RPMI7951 (cell line): ENCODE data around the gene PRTFDC1. TPM values are rescaled to one million over a fixed set of nuclear protein-coding genes. Genes with fewer than 3 reads are reported as not detected.
A peak's percentile ranks its signal among the peaks of the same experiment; 100 is the strongest.

Experiments
- DNase-seq: peaks from one replicate; pipeline ENCODE4 v3.0.0-alpha.2; 2012; ENCODE audit warnings: low read depth
- total RNA-seq: library from RNA; depleted of rRNA; stranded (reverse); fragments of >200 nt; shearing (Covaris generic); gene quantifications from 2 replicates; pipeline ENCODE4 v1.2.3, GENCODE V29; 2014

The PRTFDC1 gene
- total RNA-seq, 1 experiment from 2014 or later: not detected

DNA sequence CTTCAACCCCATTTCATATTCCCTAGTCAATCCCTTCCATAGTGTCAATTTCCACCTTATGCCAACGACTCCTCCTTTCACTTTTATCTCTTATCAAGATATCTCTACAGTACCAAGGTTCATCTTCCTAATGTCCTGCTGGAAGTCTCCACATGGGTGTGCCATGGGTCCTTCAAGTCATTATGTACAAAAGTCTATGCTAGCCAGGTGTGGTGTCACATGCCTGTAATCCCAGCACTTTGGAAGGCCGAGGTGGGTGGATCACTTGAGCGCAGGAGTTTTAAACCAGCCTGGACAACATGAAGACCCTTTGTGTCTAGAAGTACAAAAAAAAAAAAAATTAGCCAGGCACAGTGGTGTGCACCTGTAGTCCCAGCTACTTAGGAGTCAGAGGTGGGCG is 47.6 kb downstream of the PRTFDC1 start:
- DNase-seq: no peak

DNA sequence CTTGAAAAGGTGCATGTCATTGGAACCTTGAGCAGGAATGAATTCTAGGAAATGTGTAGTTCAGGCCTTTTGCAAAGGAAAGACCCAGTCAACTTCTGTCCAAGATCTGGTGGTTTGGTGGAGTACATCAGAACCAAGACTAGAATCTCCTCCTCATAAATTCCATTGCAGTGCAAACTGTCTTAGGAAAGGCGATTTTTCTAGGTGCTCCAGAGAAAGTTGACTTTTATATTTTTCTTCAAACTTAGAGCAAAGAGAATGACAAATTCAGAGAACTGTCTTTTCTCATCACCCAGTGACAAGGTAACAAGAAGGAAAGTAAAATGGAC is 50.0 kb downstream of the PRTFDC1 start:
- no peak for DNase-seq

DNA sequence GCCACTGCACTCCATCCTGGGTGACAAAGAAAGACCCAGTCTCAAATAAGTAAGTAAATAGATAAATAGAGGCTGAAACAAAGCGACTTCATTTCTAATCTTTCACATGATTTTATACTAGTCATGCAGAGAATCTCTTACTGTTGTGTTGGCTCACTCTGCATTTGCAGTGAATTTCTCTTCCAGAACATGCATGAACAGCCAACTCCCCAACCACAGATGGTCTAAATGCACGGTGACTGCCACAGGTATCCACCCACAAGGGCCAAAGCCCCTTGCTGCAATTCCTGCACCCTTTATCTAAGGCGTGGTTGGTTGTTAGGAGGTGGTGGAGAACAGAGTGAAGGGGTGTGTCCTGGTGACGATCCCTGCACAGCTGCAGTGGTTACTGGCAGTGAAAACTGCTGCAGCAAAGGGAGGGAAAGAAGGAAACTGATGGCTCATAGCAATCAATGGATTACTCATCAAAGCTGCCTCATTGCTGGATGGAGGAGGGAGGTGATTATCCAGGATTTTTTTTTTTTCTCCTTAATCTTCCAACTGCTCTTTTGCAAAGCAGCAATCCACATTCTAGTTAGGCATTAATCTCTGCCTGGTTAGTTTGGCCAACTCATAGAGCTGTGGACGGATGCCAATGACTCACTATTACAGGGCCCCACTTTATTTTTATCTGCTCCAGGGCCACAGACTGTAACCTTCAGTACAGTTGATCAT is 50.6 kb downstream of the PRTFDC1 start:
- DNase-seq: peak; percentile 98

DNA sequence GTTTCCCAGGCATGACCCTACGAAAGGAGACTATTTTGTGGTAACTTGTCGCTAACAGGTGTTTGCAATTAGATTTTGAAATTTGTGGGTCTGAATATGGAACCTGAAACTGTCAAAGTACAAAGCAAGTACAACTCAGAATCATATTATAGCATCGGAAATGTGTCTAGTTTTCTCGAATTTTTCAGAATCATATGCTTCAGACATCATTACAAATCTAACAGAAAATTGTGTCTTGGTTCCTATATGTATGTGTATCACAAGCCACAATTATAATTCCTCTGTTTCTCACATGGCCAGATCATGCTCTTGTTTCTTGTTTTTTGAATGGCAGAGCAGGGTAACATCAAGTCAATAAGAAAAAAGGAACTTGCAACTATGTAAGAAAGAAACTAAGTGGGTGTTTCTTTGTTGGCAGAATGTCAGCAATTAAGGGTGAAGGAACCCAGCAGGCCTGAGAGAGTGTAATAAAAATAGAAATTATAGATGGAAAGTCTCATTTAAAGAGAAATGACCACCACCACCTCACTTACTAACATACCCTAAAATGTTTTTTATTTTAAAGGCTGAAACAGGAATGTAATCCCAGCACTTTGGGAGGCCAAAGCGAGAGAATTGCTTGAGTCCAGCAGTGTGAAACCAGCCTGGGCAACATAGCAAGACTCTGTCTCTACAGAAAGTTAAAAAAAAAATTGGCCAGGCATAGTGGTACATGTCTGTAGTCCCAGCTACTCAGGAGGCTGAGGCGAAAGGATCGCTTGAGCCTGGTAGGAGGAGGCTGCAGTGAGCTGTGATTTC is 51.3 kb downstream of the PRTFDC1 start:
- peak; percentile 42 for DNase-seq

DNA sequence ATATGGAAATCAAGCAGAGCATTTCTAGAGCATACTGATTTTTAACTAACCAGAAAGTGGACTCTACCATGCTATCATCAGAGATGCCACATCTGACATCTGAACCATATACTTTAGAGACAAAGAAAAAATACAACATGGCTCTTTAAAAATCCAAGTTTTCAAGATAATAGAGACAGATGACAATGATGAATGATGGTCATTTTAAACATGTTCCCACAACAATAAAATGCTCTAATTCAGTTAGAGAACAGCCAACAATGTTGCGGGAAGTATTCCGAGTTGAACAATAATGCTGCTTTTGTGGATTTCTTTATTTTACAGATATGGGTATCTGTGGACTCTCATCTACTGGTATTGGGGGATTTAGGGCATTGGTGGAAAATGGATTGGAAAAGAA is 52.8 kb downstream of the PRTFDC1 start:
- DNase-seq: no peak

DNA sequence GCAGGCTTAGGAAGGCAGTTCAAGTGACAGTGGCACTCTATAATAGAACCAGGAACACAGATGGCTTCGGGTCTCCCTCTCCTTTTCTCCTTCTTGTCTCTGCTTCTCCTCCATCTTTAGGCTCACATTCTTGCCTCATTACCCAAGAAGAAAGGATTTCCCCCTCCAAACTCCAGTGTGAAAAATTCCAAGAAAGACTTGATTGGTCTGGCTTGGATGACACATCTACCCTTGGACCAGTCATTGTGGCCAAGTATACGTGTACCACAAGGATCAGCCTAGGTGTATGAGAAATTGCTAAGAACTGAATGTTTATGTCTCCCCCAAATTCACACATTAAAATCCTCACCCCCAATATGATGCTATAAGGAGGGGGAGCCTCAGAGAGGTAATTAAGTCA is 53.9 kb downstream of the PRTFDC1 start:
- peak; percentile 51 for DNase-seq

DNA sequence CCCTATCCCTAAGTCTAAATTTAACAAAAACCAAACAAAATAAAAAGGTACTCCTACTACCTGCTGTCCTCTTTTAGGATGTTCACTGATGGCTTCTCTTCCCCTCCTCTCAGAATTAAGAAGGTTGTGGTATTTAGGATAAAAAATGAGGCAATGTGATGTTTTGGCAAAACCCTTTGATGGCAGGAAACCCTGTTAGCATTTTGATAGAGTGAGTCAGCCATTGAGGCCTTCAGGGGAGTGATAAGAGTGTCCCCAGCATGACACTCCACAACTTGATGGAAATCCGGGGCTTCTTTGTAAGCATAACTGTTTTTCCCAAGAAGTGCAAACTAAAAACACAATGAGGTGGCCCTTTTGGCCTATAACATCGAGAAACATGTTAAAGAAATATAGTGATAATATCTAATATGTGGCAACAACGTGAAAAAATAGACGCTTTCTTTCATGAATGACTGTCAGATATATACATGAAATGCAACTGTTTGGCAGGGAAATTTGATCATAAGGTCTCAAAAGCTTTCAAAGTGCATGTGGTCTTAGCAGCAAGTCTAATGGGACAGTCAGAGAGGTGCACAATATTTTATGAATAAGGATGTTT is 55.0 kb downstream of the PRTFDC1 start:
- DNase-seq: peak; percentile 89

DNA sequence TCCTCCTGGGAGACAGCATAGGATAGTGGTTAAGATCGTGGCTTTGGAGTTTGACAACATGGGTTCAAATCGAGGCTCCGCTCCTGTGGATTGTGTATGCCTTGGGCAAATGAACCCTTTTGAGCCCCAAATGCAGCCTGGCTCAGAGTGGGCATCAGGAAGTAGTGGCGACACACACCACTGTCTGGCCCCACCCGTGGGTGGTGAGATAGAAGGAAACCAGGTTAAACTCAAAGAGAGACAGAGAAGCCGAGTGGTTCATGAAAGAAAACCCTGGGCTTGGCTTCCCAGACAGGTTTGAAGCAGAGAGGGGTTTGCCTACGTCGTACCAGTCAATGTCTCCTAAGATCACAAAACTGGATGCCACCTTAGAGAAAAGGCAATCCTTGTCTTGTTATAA is 57.7 kb downstream of the PRTFDC1 start:
- no peak for DNase-seq

DNA sequence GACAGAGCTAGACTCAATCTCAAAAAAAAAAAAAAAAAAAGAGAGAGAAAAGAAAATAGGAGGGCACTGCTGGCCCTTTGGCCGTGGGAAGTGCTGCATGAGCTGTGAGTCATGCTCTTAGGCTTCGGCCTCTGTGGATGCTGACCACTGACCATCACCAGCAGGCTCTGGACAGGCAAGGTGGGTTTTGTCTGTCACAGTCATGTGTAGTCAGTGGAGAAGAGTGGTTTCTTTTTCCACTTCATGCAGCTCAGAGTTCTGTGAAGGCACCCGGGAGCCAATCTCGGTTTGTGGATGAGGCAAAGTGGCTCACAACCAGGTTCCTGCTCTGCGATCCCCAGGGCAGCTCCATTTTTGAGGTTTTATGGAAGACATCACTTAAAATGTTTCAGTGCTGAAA is 58.1 kb downstream of the PRTFDC1 start:
- peak; percentile 99 for DNase-seq

DNA sequence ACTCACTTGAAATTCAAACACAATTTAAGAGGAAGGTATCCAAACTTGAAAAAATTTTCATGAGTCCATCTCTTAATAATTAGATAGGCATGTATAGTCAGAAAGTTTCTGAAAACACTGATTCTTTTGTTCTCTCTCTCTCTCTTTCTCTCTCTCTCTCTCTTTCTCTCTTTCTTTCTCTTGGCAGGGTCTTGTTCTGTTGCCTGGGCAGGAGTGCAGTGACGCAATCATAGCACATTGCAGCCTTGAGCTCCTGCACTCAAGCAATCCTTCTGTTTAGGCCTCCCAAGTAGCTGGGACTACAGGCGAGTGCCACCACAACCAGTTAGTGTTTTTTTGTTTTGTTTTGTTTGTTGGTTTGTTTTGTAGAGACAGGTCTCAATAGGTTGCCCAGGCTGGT is 59.3 kb downstream of the PRTFDC1 start:
- DNase-seq: peak; percentile 17

DNA sequence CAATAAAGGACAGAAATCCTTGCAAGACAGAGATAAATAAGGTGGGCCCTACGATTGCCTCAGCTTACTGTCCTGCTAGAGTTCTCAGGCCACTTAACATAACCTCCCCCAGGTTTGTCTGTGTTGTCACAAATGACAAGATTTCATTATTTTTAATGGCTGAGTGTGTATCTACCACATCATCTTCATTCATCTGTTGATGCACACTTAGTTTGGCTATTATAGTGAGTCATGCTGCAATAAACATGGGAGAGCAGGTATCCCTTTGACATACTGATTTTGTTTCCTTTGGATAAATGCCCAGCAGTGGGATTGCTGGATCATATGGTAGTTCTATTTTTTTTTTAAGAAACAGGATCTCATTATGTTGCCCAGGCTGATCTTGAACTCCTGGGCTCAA is 60.6 kb downstream of the PRTFDC1 start:
- DNase-seq: peak; percentile 95

DNA sequence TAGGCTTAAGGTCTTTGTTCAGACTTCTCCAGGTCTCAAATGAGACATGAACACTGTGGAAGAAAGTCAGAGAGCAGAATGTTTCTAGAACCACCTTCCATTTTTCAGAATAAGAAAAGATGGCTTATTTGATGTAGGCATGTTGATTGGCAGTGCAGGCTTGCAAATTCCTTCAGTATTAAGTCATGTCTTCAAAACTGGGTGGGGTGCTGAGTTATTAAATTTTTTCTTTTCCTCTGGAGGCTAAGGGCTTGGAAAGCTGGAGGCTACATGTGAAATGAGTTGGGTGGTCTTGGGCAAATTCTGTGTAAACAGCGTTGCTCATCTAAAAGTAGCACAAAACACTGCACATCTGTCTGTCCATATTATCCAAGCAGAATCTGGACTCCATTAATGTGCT is 62.8 kb downstream of the PRTFDC1 start:
- no peak for DNase-seq

DNA sequence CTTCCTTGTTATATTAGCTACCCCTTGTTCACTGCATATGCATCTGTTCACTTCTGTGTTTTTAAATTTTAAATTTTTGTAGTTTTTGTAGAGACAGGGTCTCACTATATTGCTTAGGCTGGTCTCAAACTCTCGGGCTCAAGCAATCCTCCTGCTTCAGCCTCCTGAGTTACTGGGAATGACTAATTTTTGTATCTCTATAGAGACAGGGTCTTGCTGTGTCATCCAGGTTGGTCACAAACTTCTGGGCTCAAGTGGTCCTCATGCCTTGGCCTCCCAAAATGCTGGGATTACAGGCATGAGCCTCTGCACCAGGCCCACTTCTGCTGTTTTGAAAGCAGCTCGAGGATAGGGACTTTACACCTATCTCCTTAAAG is 64.6 kb downstream of the PRTFDC1 start:
- no peak for DNase-seq

DNA sequence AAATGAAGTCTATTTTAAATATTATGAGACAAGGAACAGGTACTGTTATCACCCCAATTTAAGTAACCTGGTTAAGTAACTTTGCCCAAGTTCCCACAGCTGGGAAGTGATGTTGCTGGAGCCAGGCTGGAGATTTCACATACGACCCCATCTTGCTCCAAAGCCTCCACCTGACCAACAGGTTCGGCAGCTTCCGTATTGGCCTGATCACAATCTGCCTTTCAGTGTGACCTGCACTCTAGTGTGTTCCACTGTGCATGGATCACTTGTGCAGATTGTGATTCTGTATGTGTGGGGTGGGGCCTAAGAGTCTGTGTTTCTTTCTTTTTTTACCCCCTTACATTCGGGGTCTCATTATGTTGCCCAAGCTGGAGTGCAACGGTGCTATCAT is 66.1 kb downstream of the PRTFDC1 start:
- DNase-seq: no peak

DNA sequence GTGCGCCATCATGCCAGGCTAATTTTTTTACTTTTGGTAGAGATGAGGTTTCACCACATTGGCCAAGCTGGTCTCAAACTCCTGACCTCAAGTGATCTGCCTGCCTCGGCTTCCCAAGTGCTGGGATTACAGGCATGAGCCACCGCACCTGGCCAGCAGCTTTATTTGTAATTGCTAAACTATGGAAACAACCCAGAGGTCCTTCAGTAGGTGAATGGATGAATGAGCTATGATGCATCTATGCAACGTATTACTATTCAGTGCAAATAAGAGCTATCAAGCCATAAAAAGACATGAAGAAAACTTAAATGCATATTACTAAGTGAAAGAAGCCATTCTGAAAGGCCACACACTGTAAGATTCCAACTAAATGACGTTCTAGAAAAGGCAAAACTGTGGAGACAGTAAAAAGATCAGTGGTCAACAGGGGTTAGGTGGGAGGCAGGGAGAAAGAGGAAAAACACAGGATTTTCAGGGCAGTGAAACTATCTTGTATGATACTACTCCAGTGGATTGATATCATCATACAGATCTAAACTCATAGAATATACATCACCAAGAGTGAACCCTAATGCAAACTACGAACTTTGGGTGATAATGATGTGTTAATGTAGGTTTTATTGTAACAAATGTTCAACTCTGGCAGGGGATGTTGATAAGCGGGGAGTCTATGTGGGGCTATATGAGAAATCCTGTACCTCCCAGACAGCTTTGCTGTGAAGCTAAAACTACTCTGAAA is 66.7 kb downstream of the PRTFDC1 start:
- DNase-seq: no peak

DNA sequence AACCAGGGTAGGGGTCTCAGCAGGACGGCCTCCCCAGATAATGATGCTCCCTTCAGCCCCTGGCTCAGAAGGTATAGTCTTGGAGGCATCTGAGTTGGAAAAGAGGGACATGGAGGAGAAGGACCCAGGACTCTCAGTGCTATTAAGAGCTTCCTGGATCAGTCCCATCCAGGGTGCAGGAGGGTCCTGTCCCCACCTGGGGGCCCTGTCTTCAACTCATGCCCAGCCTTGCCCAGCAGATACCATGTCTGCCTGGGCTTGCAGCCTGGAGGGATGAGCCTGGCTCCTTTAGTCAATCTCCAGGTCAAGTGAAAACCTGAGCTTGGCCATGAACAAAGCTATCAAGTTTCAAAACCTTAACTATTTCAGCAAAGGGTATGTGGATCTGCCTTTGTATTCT is 67.6 kb downstream of the PRTFDC1 start:
- no peak for DNase-seq

DNA sequence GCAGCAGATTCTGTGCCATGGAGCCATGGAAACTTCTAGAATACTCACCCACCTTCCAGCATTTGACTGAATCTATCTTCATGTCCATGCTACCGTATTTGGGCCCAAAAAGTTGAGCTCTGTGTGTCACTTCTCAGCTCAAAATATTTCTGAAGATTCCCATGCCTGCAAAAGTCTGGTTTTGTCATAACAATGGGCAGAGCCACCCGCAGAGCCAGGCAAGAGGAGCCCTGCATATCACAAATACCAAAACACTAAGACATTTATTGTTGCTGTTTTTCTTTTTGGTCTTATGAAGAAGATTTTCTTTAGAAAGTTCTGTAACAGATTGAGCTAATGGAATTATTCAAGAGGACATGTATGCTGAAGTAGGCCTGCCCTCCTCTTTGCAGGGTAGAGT is 68.1 kb downstream of the PRTFDC1 start:
- no peak for DNase-seq

DNA sequence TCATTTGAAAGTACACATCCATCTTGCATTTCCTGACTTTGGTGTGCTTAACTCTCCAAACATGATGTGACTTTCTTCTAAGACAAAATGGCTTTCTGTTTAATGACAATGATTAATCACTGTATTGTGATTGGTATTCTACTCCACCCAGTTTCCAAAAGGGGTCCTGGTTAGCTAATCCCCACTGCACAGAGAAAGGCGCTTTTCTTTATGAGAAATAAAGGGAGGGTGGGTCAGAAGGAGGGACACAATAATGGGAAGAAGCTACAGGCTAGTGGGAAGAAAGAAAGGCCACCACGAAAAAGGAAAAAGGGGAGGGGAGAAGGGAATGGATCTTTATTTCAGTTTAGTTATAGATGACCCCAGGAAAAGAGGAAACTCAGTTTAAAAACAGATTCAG is 69.2 kb downstream of the PRTFDC1 start:
- no peak for DNase-seq

DNA sequence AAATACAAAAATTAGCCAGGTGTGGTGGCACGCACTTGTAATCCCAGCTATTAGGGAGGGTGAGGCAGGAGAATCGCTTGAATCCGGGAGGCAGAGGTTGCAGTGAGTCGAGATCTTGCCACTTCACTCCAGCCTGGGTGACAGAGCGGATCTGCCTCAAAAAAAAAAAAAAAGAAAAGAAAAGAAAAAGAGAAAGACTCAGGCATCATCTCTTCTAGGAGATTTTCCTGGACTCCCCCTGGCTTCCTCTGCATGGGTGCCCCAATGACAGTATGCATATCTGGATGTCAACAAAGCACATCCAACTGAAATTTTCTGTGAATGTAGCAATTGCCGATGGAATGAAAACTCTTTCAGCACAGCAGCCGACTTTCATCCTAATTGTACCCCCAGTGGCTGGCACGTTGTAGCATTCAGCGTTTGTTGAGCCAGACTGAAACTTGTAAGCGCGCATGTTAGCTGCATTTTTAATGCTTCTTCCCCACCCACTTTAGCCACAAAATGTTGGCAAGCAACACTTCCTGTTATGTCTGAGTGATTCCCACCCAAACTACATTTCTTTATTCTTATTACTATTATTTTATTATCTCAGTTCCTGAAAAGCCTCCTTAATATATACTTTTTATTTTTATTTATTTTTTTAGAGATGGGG is 70.2 kb downstream of the PRTFDC1 start:
- DNase-seq: peak; percentile 74

DNA sequence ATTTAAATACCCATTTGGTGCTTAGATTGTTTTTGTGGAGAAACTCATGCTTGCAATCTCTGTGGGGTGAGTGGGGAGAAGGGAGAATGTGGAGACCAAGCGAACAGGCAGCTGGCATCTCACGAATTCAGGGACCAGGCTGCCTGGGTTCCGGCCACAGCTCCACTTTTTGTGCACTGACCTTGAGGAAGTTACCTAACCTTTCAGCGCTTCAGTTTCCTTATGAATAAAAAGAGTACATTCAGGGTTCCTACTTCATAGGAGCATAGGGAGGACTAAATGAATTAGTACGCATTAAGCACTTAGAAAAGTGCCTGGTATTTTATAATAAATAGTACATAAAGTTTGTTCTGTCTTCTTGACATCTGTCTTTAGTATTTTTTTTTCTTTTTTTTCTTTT is 72.5 kb downstream of the PRTFDC1 start:
- no peak for DNase-seq

DNA sequence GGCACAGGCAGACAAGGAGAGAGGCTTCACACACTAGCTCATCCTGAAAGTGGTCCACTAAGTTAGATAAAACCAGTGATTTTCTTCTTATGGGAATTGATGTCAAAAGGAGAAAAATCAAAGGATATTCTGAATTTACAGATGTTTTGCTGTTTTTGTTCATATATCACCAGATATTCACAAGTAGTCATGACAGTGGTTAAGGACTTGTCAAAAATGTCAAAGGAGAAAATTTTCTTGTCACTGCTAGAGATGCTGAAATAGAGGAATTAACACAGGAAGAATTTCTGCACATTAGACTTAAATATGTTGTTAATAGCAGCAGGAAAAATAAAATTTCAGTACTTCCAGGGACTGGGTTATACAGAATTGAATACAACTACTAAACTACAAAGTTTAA is 78.3 kb downstream of the PRTFDC1 start:
- no peak for DNase-seq

DNA sequence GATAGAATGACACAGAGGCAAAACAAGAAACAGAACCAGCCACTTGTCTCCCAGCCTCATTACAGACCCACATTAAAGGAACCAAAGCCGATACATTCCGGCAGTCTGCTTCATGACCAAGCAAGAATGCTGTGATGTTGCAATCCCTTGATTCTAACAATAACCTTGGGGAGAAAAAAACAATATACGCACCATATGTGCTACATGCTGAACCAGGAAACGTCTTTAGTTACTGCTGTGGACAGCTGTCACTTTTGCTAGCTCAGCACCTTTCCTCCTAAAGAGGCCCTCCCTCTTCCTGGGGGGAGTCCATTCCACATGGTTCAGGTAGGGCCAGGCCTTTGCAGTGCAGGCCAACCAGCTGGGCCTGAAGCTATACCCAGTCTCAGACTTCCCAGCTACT is 79.1 kb downstream of the PRTFDC1 start:
- peak; percentile 93 for DNase-seq
